GM21786 (cell line): ENCODE results near the gene TLR3.
"Not testable (repeated sequence)": the region's sequence is repeated elsewhere in the genome, so short reads cannot be mapped to it uniquely, and the experiment has no call there.

Experiments
- ATAC-seq: cut with Tn5 transposase; IDR thresholded peaks from one replicate; pipeline ENCODE4 v1.9.1; 2021; ENCODE audit not compliant: unreplicated experiment

The TLR3 gene

DNA sequence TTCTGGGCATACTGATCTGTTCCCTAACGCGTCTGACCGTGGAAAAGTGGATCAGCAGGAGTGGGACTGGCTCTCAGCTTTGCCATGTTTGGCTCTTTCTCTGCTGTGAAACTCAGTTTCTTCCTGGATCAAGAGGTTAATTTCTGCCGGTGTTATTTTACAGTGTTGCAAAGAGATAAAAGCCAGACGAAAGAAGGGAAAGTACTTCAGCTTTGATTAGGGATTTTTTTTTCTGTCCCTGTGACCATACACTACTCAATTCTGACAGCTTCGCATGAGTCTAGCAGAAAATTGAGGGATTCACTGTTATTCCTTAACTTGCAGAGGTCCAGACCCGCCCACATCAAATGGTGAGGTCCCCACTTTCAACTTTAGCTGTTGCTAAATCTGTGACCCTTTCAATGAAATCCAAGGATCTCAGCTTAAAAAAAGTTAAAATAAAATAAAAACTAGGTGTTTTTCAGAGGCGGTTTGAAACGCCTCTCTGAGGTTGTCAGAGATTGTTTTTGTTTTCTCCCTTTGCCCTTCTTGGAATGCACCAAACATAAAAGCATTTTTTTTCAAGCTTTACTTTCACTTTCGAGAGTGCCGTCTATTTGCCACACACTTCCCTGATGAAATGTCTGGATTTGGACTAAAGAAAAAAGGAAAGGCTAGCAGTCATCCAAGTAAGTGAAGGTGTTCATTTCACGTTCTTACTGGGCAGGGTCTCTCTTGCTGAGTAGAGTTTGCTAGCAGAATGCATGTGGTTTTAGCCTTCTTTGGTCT lies at the start of gene TLR3:
Gene TLR3 (plus strand): TSS at position 576 of the 768 bp plus-strand sequence. CDS start 7,464 bp downstream, outside the sequence.
- no peak for ATAC-seq

DNA sequence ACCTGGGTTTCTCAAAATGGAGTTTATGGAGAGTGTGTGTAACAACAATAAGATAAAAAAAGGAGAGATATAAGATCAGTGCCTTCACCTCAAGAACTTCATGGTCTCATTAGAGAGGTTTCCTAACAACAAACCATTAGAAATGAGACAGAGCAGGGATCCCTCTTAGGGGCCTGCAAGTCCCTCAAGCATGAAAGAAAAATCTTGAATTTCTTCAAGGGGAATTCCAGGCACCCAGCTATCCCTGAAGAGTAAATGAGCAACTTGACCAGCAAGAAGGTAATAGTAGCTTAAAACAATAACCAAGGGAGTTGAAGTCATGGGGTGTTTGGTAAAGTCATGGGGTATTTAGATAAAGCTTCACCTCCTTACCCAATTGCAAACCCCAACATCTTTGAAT lies 49.7 kb upstream of the TLR3 start:
- ATAC-seq: no peak

DNA sequence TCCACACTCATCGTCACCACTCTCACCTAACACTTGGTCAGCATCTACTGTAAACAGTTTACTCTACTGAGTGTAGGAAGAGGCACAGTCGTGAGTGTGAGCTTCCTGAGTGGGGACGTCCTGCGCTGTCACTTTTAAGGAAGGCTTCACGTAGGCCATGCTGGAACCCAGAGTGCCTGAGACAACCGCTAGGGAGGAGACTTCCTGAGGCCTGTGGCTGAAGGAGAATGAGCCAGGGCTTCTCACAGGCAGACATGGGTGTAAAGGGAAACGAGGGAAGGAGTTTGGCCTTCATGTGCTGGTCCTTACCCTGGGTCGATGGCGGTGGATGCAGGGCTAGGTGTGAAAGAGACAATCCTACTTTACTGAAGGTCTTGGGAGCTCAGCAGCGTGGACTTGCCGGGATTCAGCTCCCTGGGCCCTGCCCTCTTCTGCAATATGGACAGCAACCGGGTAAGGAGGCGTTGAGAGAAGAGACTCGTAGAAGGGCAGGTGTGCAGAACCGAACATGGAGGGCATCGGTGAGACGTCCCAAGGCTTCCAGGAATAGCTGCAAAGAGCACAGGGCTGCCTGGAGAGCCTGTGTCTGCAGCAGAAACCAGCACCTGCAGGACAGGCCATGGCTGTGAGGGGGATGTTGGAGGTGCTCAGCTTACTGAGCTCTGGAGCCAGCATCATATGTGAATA lies 48.7 kb upstream of the TLR3 start:
- no peak for ATAC-seq

DNA sequence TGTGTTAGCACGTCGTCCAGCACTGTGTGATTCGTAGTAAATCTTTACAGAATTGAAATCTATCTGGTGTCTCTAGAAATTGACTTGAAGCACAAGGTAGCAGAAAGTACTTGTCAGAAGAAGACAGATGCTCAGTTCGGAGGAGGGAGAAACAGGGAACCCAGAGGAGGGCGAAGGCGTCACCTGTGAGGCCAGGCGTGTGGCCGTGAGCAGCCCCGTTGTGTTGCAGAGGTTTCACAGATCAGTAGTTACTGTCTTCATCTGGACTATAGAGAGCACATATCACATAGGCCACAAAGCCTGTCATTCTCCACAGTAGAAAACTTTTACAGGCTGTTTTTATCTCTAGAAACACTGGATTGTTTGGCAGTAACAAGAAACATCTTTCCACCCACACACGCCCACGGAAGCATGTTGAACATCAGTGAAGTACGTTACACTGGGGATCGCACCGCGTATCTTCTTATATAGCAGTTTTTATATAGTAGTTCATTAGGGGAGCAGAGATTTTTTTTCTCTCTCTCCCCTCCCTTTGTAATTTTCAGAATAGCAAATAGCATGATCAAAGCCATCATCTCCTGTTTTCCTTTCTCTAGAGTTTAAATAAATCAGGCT lies 48.1 kb upstream of the TLR3 start:
- no peak for ATAC-seq

DNA sequence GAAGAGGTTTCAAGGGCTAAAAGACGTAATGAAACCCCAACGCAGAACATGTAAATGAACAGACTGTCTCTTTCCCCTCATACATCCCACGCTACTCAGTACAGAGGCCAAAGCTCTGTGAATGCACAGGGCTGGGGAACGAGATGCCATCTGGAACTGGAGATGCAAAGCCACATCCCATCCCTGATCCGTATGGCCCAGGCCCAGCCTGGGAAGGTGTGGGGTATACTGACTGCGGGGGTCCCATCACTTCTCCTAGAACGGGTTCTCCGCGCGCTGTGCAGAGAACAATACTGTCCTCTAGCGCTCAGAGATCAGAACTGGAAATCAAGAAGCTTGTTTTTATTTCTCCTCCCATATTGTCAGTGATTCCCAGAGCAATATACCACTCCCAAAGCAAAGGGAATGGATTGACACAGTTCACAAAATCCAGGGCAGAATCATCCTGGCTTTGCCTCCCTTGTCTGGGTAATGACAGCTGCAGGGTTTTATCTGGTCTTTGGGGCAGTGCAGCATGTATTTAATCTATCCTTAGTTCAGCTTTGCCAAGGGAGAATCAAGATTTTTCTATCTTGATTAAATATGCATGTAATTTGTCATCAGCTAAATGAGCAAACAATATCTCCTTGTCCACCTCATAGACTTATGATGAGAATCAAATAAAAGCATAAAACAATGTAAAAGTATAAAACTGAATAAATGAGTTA lies 47.3 kb upstream of the TLR3 start:
- no peak for ATAC-seq

DNA sequence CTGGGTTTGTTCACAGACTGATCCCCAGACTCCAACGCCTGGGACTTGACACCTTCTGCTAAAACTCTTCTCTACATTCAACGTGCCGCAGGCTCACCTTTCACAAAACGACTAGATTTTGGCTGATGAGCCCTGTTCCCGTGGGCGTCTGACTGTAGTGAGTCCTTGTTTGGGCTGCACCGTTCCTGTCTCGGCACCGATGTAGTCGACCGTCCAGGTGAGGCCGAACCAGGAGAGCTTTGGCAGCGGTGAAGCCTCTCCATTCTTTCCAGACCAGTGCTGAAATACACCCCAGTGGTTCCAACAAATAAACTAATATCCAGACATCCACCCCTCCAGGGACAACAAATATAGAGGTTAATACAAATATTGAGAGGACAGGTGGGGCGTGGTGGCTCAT lies 45.0 kb upstream of the TLR3 start:
- no peak for ATAC-seq

DNA sequence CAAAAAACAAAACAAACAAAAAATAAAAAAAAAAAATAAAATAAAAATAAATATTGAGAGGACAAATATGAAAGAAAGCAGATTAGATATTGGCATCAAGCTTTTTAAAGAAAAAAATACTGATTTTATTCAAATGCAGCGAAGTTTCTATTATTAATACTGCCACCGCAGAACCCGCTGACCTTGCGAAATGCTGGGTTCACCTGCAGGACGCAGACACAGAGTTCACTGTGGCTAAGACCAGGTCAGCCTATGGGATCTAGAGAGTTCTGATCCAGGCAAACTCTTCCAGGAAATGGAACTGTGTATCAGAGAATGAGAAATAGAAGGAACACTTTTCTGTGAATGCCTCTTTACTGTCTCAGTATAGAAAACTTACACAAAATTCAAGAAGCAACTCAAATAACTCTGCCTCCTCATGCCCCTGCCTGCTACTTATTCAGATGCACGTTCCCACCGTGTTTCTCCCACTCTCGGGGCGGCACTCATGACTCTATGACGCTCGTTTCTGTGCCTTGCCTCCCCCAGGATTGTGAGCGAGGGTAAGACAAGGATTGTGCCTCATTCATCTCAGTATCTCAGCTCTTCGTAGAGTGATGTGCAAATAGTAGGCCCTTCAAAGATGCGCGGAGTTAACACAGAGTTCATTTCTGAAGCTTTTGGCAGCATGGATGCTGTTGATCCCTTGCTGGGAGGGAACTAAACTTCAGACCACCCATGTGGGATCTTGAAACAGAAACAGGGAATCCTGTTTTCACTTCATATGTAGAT lies 44.1 kb upstream of the TLR3 start:
- ATAC-seq: no peak

DNA sequence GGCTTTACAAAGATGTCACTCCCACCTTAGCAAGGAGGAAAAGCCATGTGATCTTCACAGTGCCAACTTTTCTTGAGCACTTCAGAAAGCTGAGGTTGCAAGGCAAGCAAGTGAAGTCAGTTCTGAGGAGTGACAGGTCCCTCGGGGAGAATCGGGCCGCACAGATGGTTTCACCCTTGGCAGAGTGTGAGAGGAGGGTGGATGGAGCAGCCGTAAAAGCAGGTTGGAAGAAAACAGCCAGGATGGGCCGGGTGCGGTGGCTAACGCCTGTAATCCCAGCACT lies 43.6 kb upstream of the TLR3 start:
- no peak for ATAC-seq

DNA sequence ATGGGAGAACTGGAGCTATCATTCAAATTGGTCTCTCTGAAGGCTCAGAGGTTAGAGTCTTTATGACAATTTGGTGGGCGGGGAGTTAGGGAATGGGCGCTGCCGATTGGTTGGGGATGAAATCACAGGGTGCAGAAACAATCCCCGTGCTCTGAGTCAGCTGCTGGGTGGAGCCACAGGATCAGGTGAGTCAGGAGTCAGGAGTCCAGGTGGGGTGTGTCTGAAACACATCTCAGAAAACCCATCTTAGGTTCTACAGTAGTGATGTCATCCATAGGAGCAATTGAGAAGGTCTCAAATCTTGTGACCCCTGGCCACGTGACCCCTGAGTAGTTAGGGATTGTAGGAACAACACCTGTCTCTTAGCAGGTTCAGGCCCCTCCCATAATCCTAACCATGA lies 41.6 kb upstream of the TLR3 start:
- no peak for ATAC-seq

DNA sequence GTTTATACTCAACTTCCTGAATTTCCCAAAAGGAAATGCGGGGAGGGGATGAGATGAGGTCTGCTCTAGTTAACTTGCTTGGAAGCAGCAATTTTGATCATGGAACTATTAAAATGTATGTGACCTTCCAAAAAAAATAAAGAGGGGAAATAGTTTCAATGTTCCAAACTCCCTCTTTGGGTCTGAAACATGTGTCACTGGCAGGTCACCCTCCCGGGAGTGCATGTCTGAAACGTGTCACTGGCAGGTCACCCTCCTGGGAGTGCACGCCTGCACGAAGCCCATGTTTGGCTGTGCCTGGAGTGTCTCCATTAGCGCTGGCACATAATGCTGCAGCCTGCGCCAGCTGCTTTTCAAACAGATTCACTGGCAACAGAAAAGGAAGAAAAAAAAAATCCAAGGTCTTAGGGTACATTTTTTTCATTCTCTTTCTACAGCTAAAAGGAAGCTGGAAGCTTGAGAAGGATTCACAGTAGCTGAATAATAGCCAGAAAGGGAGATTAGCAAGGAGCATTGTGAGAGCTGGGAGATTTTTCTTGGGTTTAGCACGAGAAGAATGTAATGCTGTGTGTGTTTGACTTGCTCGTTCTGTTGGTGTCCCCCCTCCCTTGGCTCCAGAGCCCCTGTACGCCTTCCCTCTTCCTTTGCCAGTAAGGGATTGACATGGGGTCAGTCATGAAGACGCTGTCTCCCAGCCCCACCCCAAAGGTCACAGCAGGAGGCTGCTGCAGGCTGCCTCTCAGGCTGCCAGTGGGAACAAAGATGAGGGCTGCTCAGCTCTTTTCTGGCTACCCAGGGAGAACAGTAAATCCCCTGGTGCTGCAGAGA lies 39.2 kb upstream of the TLR3 start:
- ATAC-seq: no peak

DNA sequence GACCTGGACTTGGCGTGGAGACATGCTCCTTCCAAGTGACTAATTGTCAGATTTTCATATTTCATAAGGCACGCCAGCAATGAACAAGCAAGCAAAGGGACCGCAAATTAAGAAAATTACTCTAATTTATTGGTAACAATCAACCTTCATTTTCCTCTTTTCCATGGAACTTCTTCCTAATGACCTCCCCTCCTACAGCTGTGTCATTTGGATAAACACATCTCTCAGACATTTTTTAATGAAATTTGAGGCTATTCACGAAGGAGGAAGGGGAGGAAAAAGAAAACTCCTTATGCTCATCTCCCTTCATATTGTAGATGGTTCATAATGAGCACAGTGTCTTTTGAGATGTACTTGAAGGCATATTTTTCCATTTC lies 38.6 kb upstream of the TLR3 start:
- no peak for ATAC-seq

DNA sequence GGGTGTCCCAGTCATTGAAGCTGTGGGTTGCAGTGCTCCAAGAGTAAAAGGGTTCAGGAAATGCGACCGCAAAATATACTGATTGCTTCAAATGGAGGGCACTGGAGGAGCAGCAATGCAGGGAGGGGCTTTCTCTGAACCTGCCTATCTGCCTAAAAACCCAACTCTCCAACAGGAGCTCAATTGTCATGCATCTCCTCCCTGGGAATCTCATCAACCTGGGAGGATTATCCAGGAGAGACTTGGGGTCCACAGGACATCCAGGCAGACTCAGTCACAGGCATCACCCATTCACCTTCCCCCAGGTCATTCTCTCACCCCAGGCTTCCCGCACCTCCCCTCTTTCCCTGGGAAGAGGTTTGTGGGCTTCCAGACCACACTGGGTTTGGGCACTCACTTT lies 38.2 kb upstream of the TLR3 start:
- ATAC-seq: no peak

DNA sequence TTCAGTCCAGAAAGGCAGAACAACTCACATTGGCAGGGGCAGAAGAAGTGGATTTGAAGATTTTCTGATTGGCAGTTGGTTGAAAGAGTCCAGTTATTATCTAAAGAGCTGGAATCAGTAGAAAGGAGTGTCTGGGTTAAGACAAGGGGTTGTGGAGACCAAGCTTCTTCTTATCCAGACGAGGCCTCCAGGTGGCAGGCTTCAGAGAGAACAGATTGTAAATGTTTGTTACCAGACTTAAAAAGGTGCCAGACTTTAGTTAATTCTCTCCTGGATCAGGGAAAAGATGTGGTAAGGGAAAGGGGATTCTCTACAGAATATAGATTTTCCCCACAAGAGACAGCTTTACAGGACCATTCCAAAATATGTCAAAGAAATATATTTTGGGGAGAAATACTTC lies 36.7 kb upstream of the TLR3 start:
- no peak for ATAC-seq

DNA sequence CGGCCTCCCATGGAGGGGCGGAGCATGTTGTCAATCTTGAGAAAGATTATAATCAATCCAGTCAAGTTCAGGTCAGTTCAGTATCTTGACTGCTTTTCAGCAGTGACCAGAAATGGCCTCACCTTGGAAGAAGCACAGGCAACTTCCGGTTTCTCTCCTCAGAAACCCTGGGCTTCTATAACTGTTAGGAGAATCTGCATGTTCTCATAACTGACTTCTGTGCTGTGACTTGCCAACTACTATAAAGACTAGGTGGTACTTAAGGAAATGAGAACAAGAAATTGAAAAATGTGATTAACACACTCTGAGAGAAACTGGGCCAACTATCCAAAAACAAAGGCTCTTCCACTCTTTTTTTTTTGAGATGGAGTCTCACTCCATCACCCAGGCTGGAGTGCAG lies 35.9 kb upstream of the TLR3 start:
- ATAC-seq: no peak

DNA sequence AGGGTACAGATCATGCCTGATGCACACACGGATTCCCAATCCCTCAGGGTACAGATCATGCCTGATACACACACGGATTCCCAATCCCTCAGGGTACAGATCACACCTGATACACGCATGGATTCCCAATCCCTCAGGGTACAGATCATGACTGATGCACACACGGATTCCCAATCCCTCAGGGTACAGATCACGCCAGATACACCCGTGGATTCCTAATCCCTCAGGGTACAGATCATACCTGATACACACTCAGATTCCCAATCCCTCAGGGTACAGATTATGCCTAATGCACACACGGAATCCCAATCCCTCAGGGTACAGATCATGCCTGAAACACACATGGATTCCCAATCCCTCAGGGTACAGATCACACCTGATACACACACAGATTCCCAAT lies 34.3 kb upstream of the TLR3 start:
- ATAC-seq: not testable (repeated sequence)

DNA sequence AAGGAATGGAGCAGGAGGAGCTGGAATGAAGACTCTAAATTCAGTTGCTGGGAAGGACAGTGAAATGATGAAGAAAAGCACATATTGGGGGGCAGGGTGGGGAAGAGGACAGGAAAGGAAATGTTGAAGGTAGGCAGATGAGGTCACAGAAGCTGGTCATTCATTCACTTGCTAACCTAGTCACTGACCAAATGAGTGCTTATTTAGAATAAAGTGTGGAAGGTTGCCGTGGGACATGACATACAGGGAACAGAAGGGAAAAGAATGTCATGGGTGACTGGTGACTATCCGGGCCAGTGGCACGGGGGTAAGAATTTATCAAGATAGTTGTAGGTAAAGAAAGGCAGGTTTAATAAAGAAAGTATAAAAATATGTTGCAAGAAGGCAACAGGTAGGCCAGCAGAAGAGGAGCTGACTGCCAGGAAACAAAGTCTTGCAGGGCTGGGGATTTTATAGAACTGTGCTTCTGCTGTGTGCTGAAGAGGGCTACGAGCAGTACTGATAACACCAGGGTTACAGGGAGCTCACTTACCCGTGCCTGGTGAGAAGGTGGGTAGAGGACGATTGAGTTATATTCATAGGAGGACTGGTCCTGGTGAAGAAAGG lies 31.9 kb upstream of the TLR3 start:
- no peak for ATAC-seq

DNA sequence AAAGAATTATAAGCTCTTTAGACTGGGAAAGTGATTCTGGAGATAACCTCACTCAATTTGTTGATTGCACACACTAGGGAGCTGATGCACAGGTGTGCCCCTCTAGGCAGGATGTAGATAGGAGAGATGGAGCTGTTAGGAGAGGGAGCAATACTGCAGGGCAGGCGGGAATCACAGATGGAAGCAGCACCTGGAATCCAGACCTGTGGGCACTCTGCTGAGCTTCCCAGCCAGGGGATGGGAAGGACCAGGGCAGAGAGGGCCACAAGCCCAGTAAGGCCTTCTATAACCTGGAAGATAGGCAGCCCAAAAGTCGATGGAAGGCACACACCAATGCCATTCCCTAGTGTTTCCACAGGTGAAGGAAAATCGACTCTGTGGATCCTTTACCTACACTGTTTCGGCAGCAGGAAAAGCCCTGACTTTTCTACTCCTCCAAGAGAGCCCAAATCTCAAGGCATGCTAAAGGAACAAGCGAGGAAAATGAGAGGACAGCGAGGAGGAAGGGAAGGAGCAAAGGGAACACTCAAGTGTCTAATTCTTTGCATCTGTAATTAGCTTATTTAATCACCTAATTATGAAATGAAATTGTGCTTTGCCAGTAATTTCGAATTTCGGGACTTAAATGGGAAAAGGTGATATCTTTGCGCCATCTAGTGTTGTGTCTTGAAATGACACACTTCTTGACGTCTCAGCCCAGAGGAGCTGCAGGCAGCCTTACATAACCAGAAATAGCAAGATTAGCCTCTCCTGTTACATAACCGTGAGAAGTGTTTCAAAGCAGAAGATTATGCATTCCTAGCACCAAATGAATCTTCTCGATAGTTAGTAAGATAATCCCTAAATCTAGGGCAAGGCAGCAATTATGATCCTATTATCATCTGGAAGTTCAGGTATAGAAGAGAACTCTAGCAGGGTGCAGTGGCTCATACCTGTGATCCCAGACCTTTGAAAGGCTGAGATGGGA lies 31.0 kb upstream of the TLR3 start:
- ATAC-seq: no peak

DNA sequence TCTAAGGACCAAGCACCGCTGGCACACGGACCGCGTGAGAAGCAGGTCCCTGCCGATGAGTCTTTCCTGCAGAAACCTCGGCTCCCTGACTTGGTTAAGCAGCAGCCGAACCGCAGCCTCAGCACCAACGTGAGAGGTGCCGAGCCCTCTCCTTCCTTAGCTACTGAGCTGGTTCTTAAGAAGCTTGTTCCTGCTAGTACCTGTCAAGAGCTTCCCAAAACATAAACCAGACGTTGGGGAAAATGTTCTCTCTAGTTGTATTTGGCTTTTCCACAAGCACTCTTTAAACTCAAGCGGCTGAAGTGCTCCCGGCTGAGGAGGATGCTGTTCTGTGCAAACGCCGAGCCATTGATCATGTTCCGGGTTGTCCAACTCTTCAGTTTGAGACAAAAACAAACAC lies 29.3 kb upstream of the TLR3 start:
- no peak for ATAC-seq

DNA sequence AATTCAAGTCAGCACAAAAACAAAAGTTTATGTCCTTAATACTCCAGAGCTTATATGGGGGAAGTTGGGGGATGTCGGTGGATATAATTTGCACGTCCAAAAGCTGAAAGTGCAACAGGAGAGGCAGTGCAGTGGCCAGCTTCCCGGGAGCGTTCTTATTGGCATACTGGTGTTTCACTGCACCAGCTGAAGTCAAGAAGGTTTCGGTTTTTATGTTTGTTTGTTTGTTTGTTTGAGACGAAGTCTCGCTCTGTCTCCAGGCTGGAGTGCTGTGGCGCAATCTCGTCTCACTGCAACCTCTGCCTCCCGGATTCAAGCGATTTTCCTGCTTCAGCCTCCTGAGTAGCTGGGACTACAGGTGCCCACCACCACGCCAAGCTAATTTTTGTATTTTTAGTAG lies 28.6 kb upstream of the TLR3 start:
- ATAC-seq: no peak
